HG02870 (cell line): ENCODE results near the gene EXD3.
"Not testable (repeated sequence)": the region's sequence is repeated elsewhere in the genome, so short reads cannot be mapped to it uniquely, and the experiment has no call there.

Experiments
- ATAC-seq: cut with Tn5 transposase; IDR thresholded peaks from one replicate; pipeline ENCODE4 v1.9.1; 2021; ENCODE audit warnings: mild to moderate bottlenecking, moderate library complexity; ENCODE audit not compliant: unreplicated experiment

Gene EXD3

DNA sequence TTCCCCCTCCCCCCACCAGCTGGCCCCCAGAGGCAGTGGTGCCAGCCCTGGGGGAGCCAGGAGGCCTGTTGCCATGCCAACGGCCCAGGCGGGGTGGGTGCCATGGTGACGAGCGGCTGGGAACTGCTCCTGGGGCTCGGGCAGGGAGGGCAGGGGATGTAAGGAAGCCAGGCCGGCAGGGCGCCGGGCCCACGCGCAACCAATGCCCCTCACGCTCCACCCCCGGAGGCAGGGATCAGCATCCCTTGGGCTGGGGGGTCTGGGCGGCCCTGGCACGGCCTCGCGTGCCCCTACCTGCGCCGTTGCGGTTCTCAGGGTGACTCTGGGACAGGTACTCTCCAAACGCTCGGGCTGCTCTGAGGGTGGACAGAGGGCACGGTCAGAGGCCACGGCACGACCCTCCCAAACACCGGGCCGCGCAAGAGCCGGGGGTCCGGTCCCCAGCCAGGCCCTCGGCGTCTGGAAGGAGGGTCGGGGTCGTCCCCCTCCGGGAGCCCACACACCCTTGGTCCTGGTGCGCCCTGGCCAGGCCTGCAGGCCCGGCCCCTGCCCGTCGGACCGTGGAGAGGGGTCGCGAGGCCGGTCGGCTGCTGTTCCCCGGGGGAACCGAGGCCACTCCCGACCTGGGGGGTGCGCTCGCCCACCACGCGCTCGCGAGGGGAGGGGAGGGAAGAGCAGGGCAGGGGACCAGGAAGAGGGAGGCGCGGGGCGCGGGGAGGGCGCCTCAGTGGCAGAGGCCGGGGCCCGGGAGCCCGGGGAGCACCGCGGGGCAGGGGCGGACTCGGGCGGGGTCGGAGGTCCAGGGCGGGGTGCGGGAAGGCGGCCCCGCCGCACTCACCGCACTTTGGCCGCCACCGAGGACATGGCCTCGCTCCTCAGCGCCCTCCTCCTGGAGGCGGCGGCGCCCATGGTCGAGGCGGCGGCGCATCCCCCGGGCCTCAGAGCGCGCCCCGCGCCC lies 35.5 kb upstream of the EXD3 start:
- peak; percentile 2 for ATAC-seq

DNA sequence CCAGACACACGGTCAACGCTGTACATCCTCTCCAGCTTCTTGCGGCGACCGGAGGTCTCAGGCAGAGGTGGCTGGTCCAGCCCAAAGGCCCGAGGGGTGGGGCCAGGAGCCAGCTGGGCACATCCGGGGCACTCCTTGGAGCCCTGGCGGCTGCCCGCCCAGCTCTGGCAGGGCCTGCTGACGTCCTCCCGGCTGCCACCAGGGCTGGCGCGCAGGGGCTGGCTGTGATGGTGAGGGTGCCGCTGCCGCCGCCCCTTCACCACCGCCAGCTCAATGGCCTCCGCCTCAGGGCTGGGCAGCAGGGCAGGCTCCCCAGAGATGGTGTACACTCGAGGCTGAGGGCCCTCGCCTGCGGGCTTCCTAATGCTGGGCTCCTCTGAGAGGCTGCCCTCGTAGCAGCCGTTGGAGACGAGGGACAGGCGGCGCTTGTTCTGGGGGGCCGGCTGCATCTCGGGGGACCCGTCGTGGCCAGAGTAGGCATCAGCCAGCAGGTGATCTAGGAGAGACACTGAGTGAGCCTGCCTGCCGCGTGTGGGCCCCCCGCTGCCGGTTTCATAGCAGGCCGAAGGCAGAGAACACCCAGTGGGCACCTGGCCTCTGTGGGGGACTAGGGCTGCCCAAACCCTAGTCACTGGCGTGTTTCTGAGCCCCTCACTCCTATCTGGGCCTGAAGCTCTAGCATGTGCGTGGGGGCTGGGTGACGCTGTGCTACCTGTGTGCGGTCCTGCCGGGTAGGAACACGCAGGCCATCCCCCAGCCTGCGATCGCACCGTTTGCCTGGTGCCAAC lies 34.6 kb upstream of the EXD3 start:
- no peak for ATAC-seq

DNA sequence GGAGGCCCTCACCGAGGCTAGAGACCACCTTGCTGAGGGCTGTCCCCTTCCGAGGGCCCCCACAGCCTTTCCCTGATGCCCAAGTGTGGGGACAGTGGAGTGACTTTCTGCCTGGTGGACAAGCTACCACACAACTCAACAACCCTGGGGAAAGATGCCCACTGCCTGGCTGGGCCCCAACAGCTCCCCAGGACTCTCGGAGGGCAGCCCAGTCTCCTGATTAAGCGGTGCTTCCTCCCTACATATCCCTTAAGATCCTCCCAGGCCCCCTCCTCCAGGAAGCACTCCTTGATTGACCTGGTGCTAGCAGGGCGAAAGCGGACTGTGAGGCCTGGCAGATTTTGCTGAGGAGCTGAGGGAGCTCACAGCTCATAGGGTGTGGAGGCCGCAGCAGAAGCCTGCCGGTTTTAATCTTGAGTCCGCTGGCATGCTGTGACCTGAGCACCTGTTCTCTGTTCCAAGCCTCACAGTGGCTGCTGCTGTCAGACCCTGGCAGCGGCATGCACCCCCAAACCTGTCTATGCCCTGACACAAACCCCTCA lies 34.0 kb upstream of the EXD3 start:
- ATAC-seq, result no peak

DNA sequence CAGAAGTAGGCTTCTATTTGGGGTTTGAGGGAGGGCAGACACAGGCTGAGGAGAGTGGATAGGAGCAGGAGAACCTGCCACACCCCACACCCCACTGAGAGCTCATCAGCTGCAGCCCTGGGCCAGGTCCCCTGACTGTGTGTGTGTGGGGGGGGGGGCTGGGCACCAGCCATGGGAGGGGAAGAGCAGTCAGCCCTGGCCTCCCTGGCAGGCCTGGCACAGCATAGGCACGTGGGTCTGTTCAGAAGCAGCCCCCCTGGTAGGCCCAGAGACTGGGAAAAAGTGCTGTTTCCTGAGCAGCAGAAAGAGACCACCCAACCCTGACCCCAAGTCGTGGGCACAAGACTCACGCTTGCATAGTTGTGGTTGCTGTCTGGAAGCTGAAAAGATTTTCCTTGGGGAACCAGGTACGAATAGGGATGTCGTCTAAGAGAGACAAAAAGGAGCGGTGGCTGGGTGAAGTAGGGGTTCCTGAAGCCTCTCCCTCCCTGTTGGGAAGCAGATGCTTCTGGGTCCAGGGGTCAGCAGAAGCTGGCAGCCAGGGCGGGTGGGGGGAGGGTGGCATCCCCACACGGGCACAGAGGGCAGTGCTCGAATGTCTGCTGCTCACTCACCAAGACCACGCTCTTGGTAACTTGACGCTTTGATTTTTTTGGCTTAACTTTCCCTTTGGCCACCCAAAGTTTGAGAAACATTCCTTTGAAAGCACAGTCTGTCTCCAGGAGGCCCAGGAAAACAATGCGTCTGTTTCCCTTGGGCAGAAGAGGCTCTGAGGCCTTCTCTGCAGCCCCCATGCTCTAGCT lies 33.3 kb upstream of the EXD3 start:
- no peak for ATAC-seq

DNA sequence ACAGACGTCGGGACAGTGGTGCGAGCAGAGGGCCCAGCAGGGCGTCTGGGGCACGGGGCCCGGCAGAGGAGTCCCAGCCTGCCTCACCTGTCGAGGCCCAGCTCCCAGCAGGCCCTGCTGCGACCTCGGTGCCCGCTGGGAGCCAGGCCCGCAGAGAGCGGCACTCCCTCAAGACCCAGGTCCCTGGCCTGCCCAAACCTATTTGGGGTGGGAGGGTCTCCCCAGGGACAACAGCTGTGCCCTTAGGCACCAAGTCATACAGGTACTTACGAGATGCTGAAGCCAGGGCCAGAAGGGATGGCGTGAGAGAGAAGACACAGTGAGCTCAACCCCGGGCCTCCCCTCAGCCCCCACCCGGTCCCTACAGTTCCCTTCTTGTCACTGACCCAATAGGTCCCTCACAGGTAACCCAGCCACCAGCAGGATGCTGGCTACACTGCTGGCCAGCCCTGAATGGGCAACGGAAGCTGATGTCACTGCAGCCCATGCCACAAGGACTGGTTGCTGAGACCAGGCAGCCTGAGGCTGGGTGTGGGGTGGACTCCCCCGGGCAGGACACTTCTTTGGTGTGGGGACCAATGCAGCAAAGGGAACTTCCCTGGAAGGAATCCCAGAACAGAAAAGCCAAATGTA lies 32.5 kb upstream of the EXD3 start:
- no peak for ATAC-seq

DNA sequence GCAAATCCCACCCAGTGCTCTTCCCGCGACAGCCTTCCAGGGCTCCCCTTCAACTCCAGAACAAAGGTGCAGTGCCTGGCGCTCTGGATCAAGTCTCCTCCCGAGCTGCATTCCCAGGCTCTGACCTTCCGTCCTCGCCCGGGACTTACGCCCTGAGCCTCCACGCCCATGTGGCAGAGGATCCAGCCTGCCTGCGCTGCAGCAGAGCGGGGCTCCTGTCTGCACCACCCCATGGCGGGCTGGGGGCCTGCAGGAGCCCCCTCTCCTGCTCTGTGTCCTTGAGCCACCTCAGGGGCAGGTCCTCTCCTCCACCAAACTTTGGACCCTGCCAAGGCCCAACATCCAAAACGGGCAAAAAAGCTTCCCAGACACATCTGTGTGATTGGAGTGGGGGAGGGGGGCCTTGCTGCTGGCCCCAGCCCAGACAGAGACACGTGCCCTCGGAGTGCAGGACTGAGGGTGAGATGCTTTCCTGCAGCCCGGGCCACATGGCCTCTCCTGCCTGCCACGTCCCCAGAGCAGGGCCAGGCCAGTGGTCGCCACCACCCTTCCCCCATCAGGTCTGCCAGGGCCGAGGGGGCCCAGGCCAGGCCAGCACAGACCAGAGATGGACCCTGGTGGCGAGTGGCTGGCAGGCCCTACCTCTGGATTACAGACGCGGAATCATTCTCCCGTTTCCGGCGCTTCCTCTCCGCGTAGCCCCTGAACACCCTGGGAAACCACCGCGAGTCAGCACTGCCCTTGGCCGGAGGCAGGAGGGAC lies 31.8 kb upstream of the EXD3 start:
- ATAC-seq, result no peak

DNA sequence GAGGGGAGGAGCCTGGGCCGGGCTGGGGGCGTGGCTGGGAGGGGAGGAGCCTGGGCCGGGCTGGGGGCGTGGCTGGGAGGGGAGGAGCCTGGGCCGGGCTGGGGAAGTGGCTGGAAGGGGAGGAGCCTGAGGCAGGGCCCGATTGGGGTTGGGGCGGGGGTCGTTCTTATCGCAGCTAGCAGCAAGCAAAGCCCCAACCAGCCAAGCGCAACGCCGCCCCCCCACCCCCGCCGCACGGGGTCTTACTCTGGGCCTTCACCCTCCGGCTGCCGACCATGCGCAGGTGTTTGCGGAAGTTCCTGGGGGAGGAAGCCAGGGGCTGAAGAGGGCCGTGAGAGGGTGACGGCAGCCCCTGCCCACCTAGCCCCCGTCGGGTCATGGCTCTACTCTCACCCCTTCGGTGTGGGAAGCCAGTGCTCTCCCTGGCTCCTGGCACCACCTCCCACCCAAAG lies 31.2 kb upstream of the EXD3 start:
- ATAC-seq, result no peak

DNA sequence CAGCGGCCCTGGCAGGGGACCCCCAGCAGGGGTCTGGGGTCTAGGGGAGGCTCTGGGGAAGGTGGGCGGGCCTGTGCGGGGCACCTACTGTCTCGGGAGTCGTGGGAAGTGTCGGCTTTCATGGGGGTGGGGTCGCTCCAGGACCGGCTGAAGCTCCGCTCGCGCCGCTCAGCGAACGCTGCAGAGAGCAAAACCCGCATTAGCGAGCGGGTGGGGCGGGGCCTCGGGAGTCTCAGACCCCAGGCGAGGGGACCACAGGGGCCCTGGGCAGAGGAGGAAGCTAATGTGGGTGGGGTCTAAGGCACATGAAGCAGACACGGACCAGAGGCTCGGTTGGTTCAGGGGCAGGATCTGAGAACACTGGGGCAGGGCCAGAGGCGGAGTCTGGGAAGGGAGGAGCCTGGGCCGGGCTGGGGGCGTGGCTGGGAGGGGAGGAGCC lies 30.7 kb upstream of the EXD3 start:
- ATAC-seq, result no peak

DNA sequence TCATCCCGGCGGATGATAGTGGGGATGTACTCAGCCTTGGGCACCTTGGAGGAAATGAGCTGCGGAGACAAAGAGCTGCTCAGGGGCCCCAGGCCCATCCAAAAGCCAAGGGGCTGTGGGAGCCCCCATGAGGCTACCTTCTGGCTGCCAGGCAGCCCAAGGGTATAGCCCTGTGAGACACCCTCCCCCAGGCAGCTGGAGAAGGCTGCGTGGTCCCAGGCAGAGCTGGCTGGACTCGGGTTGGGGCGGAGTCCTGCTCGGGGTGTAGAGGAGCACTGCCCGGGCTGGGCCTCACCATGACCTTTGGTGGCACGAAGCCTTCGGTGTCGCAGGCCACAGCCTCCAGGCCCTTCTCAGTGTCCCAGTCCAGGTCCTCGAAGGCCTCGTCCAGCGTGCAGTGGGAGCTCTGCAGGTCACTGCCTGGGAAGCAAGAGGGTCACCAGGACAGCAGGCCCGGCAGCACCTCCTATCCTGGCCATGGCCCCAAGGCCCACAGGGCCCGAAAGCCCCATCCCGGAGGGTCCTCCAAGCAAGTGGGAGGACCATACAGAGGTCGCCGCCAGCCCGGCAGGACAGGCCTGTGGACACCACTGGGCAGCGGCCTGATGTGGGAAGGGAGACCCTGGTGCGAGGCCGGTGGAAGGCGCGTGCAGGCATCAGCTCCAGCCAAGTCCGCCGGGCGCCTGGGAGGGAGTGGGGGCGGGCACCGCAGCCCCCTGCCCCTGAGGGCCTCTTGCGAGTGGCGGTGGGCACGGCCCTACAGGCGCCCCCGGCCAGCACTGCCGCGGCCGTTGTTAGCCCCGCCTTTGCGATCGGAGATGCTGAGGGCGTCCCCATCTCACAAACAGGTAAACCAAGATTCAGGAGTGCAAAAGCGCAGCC lies 30.0 kb upstream of the EXD3 start:
- no peak for ATAC-seq

DNA sequence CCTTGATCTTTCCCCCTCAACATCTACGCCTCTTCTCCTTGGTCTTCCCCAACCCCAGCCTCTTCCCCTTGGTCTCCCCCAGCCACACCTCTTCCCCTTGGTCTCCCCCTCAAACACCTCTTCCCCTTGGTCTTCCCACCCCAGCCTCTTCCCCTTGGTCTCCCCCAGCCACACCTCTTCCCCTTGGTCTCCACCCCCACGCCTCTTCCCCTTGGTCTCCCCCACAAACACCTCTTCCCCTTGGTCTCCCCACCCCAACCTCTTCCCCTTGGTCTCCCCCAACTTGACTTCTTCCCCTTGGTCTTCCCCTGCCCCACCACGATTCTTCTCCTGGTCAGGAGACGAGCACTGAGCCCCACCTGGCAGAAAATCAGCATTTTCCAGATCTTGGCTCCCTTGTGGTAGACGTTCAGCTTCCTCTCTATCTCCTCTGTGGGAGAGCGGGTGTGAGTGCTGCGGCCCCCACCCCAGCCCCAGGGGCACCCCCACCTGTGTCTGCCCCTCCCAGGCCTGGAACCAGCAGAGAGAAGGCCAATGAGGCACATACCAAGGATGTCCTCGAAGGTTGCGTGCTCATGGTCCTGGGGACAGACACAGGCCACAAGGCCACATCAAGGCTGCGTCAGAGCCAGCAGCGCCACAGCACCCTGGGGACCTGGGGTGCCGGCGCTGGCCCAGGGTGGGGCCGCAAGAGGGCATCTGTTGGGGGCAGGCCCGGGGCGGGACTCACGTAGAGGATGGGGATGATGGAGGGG lies 29.2 kb upstream of the EXD3 start:
- ATAC-seq, result no peak

DNA sequence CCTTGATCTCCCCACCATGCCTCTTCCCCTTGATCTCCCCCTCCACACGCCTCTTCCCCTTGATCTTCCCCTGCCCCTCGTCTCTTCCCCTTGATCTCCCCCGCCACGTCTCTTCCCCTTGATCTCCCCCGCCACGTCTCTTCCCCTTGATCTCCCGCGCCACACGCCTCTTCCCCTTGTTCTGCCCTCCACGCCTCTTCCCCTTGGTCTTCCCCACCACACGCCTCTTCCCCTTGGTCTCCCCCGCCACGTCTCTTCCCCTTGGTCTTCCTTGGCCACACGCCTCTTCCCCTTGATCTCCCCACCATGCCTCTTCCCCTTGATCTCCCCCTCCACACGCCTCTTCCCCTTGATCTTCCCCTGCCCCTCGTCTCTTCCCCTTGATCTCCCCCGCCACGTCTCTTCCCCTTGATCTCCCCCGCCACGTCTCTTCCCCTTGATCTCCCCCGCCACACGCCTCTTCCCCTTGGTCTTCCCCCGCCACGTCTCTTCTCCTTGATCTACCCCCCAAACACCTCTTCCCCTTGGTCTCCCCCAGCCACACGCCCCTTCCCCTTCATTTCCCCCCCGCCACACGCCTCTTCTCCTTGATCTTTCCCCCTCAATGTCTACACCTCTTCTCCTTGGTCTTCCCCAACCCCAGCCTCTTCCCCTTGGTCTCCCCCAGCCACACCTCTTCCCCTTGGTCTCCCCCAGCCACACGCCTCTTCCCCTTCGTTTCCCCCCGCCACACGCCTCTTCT lies 28.5 kb upstream of the EXD3 start:
- ATAC-seq, result not testable (repeated sequence)

DNA sequence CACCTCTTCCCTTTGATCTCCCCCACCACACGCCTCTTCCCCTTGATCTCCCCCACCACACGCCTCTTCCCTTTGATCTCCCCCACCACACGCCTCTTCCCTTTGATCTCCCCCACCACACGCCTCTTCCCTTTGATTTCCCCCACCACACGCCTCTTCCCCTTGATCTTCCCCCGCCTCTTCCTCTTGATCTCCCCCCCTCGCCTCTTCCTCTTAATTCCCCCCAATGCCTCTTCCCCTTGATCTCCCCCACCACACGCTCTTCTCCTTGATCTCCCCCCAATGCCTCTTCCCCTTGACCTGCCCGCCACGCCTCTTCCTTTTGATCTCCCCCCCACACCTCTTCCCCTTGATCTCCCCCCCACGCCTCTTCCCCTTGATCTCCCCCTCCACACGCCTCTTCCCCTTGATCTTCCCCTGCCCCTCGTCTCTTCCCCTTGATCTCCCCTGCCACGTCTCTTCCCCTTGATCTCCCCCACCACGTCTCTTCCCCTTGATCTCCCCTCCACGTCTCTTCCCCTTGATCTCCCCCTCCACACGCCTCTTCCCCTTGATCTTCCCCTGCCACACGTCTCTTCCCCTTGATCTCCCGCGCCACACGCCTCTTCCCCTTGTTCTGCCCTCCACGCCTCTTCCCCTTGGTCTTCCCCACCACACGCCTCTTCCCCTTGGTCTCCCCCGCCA lies 27.7 kb upstream of the EXD3 start:
- not testable (repeated sequence) for ATAC-seq

DNA sequence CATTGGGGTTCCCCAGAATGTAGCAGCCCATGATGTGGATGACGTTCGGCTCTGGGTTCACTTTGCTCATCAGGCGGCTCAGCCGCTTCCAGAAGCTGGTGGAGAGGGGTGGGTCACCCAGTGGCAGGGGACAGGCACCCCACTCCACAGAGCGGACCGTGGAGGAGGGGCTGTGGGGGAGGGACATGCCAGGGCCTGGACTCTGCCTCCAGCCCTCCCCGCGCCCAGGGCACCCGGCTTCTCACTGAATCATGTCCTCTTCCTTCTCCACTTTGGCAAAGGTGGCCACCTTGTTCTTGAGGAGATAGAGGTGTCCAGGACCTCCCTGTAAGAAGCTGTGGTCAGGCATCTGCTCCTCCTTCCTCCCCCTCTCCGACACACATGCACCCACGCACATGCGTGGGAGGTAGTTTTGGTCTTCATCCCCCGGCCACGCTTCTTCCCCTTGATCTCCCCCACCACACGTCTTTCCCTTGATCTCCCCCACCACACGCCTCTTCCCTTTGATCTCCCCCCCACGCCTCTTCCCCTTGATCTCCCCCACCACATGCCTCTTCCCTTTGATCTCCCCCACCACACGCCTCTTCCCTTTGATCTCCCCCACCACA lies 27.1 kb upstream of the EXD3 start:
- no peak for ATAC-seq

DNA sequence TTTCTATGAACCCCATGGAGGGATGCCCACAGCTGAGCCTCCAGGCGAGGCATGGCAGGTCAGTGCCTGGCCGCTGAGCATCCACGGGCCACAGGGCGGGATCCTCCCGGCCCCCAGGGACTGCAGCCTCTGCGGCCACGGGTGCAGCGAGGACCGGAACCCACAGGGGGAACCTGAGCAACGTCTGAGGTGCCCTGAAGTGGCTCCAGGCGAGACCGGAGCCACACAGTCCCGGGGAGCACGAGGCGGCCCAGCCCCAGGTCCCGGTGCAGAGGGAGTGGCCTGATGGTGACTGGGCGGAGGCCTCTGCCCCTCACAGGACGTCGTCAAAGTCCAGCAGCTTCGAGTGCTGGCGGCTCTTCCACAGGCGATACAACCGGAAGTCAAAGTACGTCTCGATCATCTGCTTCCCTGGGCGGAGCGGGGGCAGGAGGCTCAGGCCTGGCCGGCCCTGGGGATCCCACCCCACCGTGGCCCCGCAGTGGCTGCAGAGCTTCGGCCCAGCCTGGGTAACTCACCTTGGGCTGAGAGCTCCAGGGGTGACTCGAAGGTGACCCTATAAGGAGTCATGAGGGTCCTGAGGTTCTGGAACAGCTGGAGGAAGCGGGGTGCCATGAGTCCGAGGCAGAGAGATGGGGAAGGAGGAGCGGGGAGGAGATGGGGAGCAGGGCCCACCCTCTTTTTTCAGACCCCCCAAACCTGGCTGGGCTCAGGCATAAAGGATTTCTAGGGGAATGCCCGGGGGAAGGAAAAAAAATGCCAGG lies 26.3 kb upstream of the EXD3 start:
- ATAC-seq, result no peak

DNA sequence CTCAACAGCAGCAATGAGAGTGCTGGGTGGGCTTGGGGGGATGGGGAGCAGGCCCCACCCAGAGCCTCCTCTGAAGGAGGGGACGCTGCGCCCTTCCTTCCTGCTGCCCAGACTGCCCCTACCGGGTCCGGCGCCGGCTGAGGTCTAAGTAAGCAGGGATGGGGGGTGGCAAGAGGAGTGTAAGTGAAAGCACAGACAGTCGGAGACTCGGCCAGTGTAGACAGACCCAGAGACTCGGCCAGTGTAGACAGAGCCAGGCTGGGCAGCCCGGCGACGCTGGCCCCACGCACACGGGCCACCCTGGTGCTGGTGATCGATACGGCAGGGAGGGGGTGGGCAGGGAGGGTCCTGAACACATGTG lies 25.6 kb upstream of the EXD3 start:
- no peak for ATAC-seq
